PFSK-1 (cell line): ENCODE results near the gene FBXO15.

Source experiments
- SIN3A ChIP-seq: IDR thresholded peaks from 2 replicates; pipeline ENCODE4 v1.6.1; 2012; ENCODE audit warnings: mild to moderate bottlenecking, low read length, moderate library complexity, borderline replicate concordance; ENCODE audit not compliant: insufficient read depth
- TAF1 ChIP-seq: IDR thresholded peaks from 2 replicates; pipeline ENCODE4 v1.6.1; 2012; ENCODE audit warnings: low read length, control low read depth, borderline replicate concordance; ENCODE audit not compliant: insufficient read depth

DNA sequence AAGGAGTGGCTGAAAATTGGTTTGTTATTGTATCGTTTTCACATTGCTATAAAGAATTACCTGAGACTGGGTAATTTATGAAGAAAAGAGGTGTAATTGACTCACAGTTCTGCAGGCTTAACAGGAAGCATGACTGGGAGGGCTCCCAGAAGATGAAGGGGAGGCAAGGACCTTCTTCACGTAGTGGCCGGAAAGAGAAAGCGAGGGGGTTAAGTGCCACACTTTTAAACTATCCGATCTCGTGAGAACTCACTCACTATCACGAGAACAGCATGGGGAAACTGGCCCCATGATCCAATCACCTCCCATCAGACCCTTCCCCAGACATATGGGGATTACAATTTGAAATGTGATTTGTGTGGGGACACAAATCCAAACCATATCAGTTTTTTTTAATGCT, 81.6 kb downstream of the FBXO15 start:
- TF ChIP-seq TAF1 (no peak), SIN3A (no peak)
